ENCODE measurements around the gene PMEL.

The PMEL gene

GRCh38 chr12:55912908-55913307 lies 52.9 kb downstream of the PMEL start:
- DNase-seq: no peak

DNA sequence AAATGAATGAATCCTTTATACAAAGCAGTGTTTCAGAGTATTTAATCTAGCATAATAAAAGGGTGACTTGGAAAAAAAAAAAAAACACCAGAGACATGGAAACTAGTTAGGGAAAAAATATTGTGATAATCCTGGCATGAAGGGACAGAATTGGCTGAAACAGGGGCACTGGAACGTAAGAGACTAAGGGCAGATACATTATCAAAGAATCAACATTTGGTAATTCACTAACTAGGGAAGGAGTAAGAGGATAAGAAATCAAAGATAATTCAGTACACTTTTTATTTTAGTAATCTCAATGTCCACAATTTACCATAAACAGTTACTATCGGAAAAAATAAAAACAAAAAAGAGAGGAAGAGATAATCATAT lies 56.3 kb downstream of the PMEL start:
- no peak for DNase-seq

- DNase-seq: no peak
Observed at GRCh38 chr12:55908726-55909512, 56.9 kb downstream of the PMEL start.

GRCh38 chr12:55906056-55906455 lies 59.8 kb downstream of the PMEL start:
- DNase-seq: no peak

All from activated CD4-positive, alpha-beta T cell treated with anti-CD3 and anti-CD28 coated beads, Interleukin-2, amount 50 U/mL, for 1 hour (primary cell).